Activated CD4-positive, CD25-positive, alpha-beta regulatory T cell treated with anti-CD3 and anti-CD28 coated beads, Interleukin-2, amount 50 U/mL, for 24 hours (primary cell): ENCODE measurements around the gene TRIM16.
"Not testable (repeated sequence)": the region's sequence is repeated elsewhere in the genome, so short reads cannot be mapped to it uniquely, and the experiment has no call there.

Experiments used
- ATAC-seq, 2 donors: fragments of 150-1000 bp; cut with Tn5 transposase; one replicate each; pipeline ENCODE4 v1.10.0; 2021; ENCODE audit warnings: mild to moderate bottlenecking in 1 of 2, moderate library complexity in 1 of 2

TRIM16 gene

GRCh38 chr17:15683824-15684478 is at the start of gene TRIM16:
Gene TRIM16 (minus strand): TSS chr17:15684311. CDS start chr17:15651609, 32,702 bp downstream.
- peak; percentile 93 to 94 for ATAC-seq

GRCh38 chr17:15733174-15733789 is 49.2 kb upstream of the TRIM16 start:
- not testable (repeated sequence) for ATAC-seq

DNA sequence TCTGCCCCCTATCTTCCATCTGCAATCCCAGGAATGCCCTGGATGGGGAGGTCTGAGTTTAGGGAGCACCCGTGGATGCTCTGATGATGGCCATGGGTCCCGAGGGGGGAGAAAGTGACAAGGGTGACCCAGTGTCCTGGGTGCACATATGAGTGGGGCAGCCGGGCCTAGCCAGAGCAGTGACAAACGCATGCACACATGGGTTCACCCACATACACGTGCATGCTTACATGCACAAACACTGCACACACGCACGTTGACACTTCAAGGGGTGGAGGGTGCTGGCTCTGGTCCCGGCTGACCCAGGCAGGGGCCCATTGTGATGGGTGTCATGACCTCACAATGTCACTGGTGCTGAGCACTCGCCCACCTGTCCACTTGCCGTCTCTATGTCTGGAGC is 47.8 kb upstream of the TRIM16 start, which contains the start of gene TBC1D26:
TSS of gene TBC1D26 (plus strand) at position 384 of the 400 bp plus-strand sequence. CDS start 3,066 bp downstream, outside the sequence.
- ATAC-seq, result not testable (repeated sequence)

GRCh38 chr17:15730535-15730934 is 46.4 kb upstream of the TRIM16 start:
- ATAC-seq, result not testable (repeated sequence)

DNA sequence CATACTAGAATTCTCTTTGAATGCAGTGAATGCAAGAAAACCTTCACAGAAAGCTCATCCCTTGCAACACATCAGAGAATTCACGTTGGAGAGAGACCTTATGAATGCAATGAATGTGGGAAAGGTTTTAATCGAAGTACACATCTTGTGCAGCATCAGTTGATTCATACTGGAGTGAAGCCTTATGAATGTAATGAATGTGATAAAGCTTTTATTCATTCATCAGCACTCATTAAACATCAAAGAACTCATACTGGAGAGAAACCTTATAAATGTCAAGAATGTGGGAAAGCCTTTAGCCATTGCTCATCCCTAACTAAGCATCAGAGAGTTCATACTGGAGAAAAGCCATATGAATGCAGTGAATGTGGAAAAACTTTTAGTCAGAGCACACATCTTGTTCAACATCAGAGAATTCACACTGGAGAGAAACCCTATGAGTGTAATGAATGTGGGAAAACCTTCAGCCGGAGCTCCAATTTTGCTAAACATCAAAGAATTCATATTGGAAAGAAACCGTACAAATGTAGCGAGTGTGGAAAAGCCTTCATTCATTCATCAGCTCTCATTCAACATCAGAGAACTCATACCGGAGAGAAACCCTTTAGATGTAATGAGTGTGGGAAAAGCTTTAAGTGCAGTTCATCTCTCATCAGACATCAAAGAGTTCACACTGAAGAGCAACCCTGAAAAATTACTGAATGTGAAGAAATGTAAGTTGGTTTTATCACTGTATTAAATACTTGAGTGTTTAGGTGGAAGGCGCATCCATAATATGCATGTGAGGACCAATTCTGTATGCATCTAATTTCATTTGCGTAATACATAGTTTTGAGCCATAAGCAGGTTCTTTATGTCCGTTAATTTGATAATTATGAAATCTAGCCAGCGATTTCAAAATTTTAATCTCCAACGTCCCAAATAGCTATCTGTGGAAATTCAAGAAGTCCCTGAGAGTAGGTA is 32.8 kb upstream of the TRIM16 start:
- ATAC-seq, result not testable (repeated sequence)

- ATAC-seq, result not testable (repeated sequence)
Observed at GRCh38 chr17:15708879-15709278, 24.8 kb upstream of the TRIM16 start.

DNA sequence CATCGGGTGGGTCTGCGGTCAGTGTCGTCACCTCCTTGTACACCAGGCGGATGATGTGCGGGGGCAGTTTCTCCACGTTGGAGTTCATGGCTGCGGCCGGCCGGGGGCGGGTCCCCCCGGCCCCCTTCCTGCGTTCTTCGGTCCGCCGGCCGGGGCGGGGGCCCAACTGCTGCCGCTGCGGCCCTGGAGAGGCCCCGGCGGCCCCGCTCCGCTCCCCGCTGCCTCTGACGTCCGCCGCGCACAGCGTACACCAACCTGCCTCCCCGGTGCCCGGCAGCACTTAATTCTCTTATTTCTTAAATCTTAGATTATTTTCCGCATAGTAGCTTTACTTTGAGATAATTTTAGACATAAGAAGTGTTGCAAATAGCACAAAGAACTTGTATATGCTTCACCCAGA is 20.7 kb upstream of the TRIM16 start:
- ATAC-seq, result not testable (repeated sequence)

GRCh38 chr17:15704239-15704638 is 20.1 kb upstream of the TRIM16 start:
- not testable (repeated sequence) for ATAC-seq

DNA sequence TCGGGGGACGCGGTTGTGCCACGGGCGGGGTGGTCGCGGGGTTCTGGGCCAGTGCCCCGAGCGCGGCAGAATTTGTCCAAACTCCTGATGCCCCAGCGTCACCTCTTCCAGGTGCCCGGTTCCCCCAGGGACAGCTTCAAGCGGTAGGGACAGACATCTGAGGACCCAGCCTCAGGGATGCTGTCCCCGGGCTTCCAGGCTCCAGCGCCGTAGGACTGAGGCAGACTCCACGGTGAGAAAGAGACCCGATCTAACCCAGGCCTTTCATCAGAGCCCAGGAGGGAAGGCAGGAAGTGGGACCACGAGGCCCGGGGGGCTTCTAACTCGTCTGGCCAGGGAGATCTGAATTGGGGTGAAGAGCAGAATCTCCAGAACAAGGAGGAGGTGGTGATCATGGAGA is 15.8 kb upstream of the TRIM16 start:
- not testable (repeated sequence) for ATAC-seq

- peak; percentile 98 to 99 for ATAC-seq
Observed at GRCh38 chr17:15699413-15699924, 15.4 kb upstream of the TRIM16 start, which contains the start of gene ZNF286A. Gene ZNF286A (plus strand): TSS chr17:15699752. CDS start chr17:15700330, 578 bp downstream.

- ATAC-seq, result not testable (repeated sequence)
Observed at GRCh38 chr17:15698967-15699366, 14.9 kb upstream of the TRIM16 start.

DNA sequence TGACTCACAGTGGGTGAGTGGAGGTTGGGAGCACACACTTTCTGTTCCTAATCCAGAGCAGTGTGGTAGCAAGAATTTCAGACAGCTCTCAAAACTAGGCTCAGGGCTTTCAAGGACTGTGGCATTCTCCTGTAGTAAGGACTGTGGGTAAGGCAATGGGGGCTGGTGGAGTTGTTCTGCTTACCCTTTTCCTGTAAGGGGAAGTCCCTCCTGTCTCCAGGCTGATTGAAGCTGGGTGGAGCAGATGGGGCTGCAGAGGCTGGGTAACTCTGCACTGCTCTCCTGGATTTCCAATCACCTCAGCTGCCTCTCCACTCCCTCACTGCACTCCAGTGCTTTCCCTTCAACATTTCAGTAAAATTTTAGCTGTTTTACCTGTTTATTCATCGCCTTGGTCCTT is 3.4 kb upstream of the TRIM16 start:
- not testable (repeated sequence) for ATAC-seq

DNA sequence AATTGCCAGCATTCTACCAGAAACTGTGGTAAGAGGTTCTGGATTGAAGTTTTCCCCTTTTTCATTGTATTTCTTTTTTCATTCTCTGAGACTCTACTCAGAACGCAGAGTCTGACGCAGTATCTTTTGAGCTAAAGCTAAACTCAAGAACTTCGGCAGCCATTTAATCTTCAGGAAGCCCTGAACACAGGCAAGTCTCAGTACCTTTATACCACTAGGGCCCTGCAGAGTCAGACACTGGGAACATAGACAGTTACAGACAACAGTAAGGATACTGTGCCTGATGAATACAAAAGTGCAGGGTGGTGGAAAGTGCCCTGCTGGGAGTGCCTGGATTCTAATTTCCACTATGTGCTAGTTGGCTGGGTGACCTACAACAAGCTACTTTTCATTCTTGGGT is 976 bp downstream of the TRIM16 start:
- ATAC-seq, result not testable (repeated sequence)

- ATAC-seq, result not testable (repeated sequence)
Observed at GRCh38 chr17:15675991-15676390, 8.1 kb downstream of the TRIM16 start.

DNA sequence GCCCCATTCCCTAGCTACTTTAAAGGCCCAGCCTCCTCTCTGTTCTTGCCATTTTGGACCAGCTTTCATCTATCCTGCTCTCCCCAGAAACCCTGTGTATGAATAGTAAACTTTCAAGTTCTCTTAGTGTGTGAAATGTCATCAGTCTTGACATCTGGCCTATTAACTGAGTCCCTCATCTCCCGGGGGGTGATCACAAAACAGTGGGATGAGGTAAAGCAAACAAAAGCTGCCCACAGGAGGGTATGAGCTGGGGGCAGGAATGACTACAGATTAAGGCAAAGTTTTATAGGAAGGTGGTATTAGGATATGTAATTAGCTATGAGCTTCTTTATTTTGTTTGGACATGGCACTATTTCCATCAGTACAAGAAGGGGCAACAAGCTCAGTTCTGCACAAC is 9.5 kb downstream of the TRIM16 start:
- not testable (repeated sequence) for ATAC-seq

- ATAC-seq, result not testable (repeated sequence)
Observed at GRCh38 chr17:15669526-15669925, 14.6 kb downstream of the TRIM16 start.

DNA sequence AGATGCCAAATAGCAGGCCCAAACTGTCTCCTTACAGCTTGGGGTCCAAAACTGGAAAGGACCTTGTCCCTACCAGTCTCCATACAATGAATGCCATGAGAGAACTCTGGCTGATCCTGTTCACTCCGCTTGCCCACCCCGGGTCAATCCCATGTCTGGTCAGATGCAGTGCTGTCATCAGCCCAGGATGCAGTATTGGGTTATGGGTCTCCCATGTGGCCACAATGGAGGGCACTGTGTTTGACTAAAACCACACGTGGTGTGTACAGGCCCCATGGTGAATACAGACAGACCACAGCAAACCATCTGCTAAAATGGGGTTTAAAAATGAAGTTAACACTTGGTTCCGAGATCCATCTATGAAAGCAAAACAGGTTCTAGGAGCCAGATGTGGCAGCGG is 20.4 kb downstream of the TRIM16 start:
- ATAC-seq, result no peak

DNA sequence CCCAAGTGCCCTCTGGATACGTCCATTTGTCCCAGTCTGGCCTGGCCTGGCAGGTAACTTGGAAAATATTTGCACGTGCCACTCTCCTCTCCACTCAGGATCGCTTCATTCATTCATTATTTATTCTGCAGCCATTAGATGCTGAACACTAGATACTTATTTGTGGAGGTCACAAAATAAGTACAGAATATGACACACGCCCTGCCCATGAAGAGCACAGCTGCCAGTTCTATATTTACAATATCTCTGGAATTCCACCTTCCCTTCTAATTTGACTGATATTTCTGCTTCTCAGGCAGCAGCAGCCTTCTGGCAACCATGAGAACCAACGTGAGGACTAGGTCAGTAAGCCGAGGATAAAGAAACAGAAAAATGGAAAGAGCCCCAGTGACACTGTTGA is 20.9 kb downstream of the TRIM16 start:
- no peak for ATAC-seq

DNA sequence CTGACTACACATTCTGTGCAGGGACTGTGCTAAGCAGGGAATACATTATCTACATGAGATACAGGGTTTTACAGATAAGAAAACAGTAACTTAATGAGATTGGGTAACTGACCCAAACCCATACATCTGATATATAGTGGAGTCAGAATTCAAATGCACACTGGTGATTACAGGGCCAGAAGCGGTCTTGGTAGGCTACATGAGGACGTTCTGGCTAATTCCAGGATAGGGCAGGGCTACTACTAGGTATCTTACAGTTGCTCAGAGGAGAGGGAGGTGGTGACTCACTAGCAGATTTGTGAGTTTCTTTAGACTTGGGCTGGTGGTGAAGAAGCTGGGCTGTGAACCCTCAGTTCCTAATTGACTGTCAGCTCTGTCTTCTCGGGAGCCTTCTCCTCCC is 21.4 kb downstream of the TRIM16 start:
- ATAC-seq, result no peak

GRCh38 chr17:15660077-15660476 is 24.0 kb downstream of the TRIM16 start:
- no peak for ATAC-seq

DNA sequence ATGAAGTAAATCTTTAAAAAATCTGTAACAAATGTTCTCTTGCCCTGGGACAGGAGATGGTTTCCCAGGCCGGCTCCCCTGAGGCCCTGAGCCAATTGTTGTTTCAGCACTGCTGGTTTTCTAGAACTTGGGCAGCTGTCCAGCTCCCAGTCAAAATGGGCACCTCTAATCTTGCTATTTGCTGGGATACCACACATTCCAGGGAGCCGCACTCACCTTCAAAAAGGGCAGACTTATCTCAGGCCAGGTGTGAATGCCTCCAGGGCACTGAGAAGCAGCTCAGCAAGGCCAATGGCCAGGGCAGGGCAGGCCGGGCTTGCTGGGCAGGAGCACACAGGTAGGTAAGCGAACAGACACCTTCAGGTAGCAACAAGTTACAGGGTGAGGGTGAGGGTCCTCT is 24.4 kb downstream of the TRIM16 start:
- ATAC-seq, result no peak

- no peak for ATAC-seq
Observed at GRCh38 chr17:15659236-15659635, 24.9 kb downstream of the TRIM16 start.

DNA sequence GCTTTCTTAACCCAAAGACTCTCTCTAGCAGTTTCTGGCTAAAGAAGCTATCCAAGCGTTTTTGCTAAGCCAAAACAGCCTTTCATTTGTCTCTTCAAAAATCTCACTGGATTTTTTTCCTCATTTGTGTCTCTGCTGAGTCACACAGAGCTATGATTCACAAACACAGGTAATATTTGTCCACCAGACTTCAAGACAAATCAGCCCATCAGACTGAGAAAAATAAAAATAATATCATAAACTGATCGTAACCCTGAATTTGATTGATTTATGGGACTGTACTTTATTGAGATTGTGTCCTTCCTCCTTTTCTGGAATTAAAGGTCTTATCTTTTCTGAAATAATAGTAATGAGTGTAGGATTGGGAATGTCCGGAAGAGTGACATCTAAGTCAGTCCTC is 25.8 kb downstream of the TRIM16 start:
- ATAC-seq, result no peak
